ENCODE results near the gene ITPA. TPM values are rescaled to one million over a fixed set of nuclear protein-coding genes. Genes with fewer than 3 reads are reported as not detected.

ITPA gene
- total and polyA plus RNA-seq, 2 of the 13 experiments (the other 11 are each of a cell fraction or from before 2014, with no cell fraction given) = 60.1 to 103 TPM

DNA sequence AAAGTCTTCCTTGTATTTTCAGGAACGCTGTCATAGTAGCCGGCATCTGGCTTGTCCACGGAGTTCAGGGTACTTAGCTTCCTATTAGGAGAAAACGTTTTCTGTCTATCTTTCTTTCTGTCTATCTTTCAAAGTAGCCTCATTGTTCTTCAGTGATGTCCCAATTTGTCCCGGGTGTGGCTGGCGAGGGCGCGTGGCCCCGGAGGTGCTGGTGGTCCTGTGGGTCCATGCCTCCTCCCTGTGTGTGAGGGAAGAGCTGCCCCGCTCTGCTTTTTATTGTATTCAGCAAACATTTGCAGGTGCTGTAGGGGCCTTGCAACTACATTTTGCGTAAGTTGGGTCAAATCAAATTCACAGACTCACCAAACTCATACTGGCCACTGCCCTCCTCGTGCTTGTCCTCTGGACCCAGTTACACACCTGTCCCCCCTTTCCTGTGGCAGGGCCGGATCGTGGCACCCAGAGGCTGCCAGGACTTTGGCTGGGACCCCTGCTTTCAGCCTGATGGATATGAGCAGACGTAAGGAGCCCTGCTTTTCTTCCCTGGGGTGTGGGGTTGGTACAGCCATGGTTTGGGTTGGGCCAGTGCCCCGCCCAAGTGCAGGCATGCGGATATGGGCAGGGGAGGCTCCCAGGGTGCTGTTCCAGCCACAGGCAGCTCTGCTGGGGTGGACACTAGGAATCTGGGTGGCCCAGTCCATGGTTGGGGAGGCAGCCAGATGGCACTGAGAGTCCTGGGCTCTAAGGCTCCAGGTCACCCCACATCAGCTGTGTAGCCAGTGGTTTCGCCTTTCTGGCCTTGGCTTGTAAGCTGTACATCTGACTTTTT, 12.3 kb downstream of the ITPA start:
- no peaks in the 10 kb centered on the region for H3K79me2 ChIP-seq (ENCODE audit: insufficient read depth, low read length)
- 85% methylated on average over 18 of the region's 18 CpGs for WGBS (ENCODE audit: low lambda C conversion rate)
- H3K36me3 ChIP-seq (replicated peaks in 1 of 2; ENCODE audit: control insufficient read depth in 1 of 2, insufficient read depth in 2 of 2, low read length in 2 of 2) = peaks cover 11 to 22% of the 10 kb centered on the region in 2 experiments
- intact Hi-C loops (cut with micrococcal nuclease; ENCODE audit: unreplicated experiment) (no loop called here), in situ Hi-C loops (cut with HindIII; ENCODE audit: extremely low pct_ligation_motif_present, low pct_unique_long_range_greater_than_20kb) (no loop called here)
- no peak for FAIRE-seq
- H3K27me3 ChIP-seq (ENCODE audit: control insufficient read depth in 1 of 2, insufficient read depth in 2 of 2, low read length in 2 of 2) = no peaks in the 10 kb centered on the region
- no peak overlapping the region for H3K9ac ChIP-seq (ENCODE audit: insufficient read depth, low read depth, low read length)
- H3K4me3 ChIP-seq (replicated peaks in 1 of 3; ENCODE audit: insufficient read depth in 1 of 3, low read depth in 2 of 3, low read length in 3 of 3) = no peak overlapping the region
- ChIA-PET POLR2A (interaction anchor here (1.1 to 10.0 kb wide), 10 partner anchors 10 to 322 kb away, joined by 3 to 149 read pairs (median 12); partner anchors contain the start of genes DDRGK1, FASTKD5, ITPA and MRPS26), CTCF (ENCODE audit: low intra/inter-chr PET ratio, low total read pairs) (interaction anchor here (1.5 to 3.9 kb wide), 2 partner anchors 28 to 29 kb away, joined by 4 to 86 read pairs; no protein-coding TSS in a partner anchor)
- peak overlapping the region; percentile 73 for H3K27ac ChIP-seq (ENCODE audit: extremely low read length, insufficient read depth, low read length)
- peaks cover 88% of the 10 kb centered on the region for H3K4me1 ChIP-seq (ENCODE audit: insufficient read depth, low read length)
- no peak for DNase-seq (ENCODE audit: low spot score)
- ATAC-seq = no peak
- H2AFZ ChIP-seq (ENCODE audit: low read length) = no peak overlapping the region
- no peaks in the 10 kb centered on the region for H4K20me1 ChIP-seq (ENCODE audit: insufficient read depth, low read length)
- H3K4me2 ChIP-seq (ENCODE audit: low read depth, low read length) = no peak overlapping the region
- no peaks in the 10 kb centered on the region for H3K9me3 ChIP-seq (ENCODE audit: low read length)
- BruUV-seq (replicated peaks) = no TSS peak
- 0 out of 2 replicates have a peak, but pooled peaks have one; percentile 34 for TF ChIP-seq POLR2G (IDR thresholded peaks at IDR 0.05; ENCODE audit: low read depth, low read length)
- peak; percentile 45; the same call in 1 of the 2 replicates for TF ChIP-seq NRL (CRISPR knock-in tag; IDR thresholded peaks at IDR 0.05; ENCODE audit: borderline replicate concordance)
- 0 out of 2 replicates have a peak, but pooled peaks have one; percentile 10 for TF ChIP-seq ZFP90 (CRISPR knock-in tag; IDR thresholded peaks at IDR 0.05; ENCODE audit: borderline replicate concordance)
- TF ChIP-seq ZNF383 (CRISPR knock-in tag; IDR thresholded peaks at IDR 0.05; ENCODE audit: borderline replicate concordance) = no peak
- 0 out of 2 replicates have a peak, but pooled peaks have one; percentile 40 for TF ChIP-seq KLF12 (CRISPR knock-in tag; IDR thresholded peaks at IDR 0.05; ENCODE audit: borderline replicate concordance)
- no peak for TF ChIP-seq ATF7 (IDR thresholded peaks at IDR 0.05)
- 0 out of 2 replicates have a peak, but pooled peaks have one; percentile 46 for TF ChIP-seq ATF7 (CRISPR knock-in tag; IDR thresholded peaks at IDR 0.05)
- TF ChIP-seq NFKB2 (CRISPR knock-in tag; IDR thresholded peaks at IDR 0.05; ENCODE audit: borderline replicate concordance) = peak; percentile 63; the same call in 1 of the 2 replicates
- peak; percentile 65; the same call in 1 of the 2 replicates for TF ChIP-seq ZNF276 (CRISPR knock-in tag; IDR thresholded peaks at IDR 0.05; ENCODE audit: low read depth)
- TF ChIP-seq, protein P1, sequence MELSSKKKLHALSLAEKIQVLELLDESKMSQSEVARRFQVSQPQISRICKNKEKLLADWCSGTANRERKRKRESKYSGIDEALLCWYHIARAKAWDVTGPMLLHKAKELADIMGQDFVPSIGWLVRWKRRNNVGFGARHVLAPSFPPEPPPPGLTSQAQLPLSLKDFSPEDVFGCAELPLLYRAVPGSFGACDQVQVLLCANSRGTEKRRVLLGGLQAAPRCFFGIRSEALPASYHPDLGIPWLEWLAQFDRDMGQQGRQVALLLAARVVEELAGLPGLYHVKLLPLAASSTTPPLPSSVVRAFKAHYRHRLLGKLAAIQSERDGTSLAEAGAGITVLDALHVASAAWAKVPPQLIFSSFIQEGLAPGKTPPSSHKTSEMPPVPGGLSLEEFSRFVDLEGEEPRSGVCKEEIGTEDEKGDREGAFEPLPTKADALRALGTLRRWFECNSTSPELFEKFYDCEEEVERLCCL (CRISPR knock-in tag; IDR thresholded peaks at IDR 0.05; ENCODE audit: borderline replicate concordance) = 0 out of 2 replicates have a peak, but pooled peaks have one; percentile 34
- TF ChIP-seq ZNF136 (CRISPR knock-in tag; IDR thresholded peaks at IDR 0.05; ENCODE audit: low read depth) = 0 out of 2 replicates have a peak, but pooled peaks have one; percentile 52
- TF ChIP-seq, protein P2, sequence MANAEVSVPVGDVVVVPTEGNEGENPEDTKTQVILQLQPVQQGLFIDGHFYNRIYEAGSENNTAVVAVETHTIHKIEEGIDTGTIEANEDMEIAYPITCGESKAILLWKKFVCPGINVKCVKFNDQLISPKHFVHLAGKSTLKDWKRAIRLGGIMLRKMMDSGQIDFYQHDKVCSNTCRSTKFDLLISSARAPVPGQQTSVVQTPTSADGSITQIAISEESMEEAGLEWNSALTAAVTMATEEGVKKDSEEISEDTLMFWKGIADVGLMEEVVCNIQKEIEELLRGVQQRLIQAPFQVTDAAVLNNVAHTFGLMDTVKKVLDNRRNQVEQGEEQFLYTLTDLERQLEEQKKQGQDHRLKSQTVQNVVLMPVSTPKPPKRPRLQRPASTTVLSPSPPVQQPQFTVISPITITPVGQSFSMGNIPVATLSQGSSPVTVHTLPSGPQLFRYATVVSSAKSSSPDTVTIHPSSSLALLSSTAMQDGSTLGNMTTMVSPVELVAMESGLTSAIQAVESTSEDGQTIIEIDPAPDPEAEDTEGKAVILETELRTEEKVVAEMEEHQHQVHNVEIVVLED (CRISPR knock-in tag; IDR thresholded peaks at IDR 0.05; ENCODE audit: borderline replicate concordance) = 0 out of 2 replicates have a peak, but pooled peaks have one; percentile 45
- TF ChIP-seq THAP8 (CRISPR knock-in tag; IDR thresholded peaks at IDR 0.05; ENCODE audit: borderline replicate concordance) = no peak
- 0 out of 2 replicates have a peak, but pooled peaks have one; percentile 30 for TF ChIP-seq JUN (CRISPR knock-in tag; IDR thresholded peaks at IDR 0.05)
- peak; percentile 49; the same call in 1 of the 2 replicates for TF ChIP-seq EED (CRISPR knock-in tag; IDR thresholded peaks at IDR 0.05)
- no peak for TF ChIP-seq DPF2 (CRISPR knock-in tag; IDR thresholded peaks at IDR 0.05; ENCODE audit: borderline replicate concordance, low read depth)

Measured in HepG2 (cell line).